Muscle of leg (tissue), 16 donors: ENCODE measurements around the gene CCL16. TPM values are rescaled to one million over a fixed set of nuclear protein-coding genes. Genes with fewer than 3 reads are reported as not detected.
A peak's percentile ranks its signal among the peaks of the same experiment; 100 is the strongest.
"Not testable (repeated sequence)": the region's sequence is repeated elsewhere in the genome, so short reads cannot be mapped to it uniquely, and the experiment has no call there.

Experiments used
- DNase-seq: peaks from one replicate; pipeline ENCODE4 v3.0.0; 2013
- H3K27ac ChIP-seq: one replicate; pipeline ENCODE4 v1.5.1; 2013; ENCODE audit warnings: mild to moderate bottlenecking, low read length, control low read depth
- H3K27me3 ChIP-seq: one replicate; pipeline ENCODE4 v1.6.1; 2013; ENCODE audit warnings: low read length; ENCODE audit not compliant: control insufficient read depth, insufficient read depth
- H3K36me3 ChIP-seq: one replicate; pipeline ENCODE4 v1.6.1; 2013; ENCODE audit warnings: low read length; ENCODE audit not compliant: control insufficient read depth, insufficient read depth
- H3K4me1 ChIP-seq: one replicate; pipeline ENCODE4 v1.6.1; 2013; ENCODE audit warnings: low read length; ENCODE audit not compliant: control insufficient read depth, insufficient read depth
- H3K4me3 ChIP-seq: one replicate; pipeline ENCODE4 v1.5.1; 2013; ENCODE audit warnings: low read length, control low read depth
- H3K9me3 ChIP-seq: replicated peaks from 2 replicates; pipeline ENCODE4 v1.6.1; 2013; ENCODE audit warnings: low read depth, low read length; ENCODE audit not compliant: control insufficient read depth
- WGBS: methylation state at CpG from one replicate; pipeline ENCODE4 v1.1.5; 2013; ENCODE audit warnings: missing lambda C conversion rate; ENCODE audit not compliant: insufficient coverage; 5-methylcytosine and 5-hydroxymethylcytosine counted together
- long read RNA-seq, 11 donors: transcript quantifications; one replicate each; lab custom pipeline, GENCODE V29; 2026
- polyA plus RNA-seq, 8 donors: library from polyadenylated mRNA; unstranded; fragments of 120-200 nt; gene quantifications; one replicate each; pipeline versions ENCODE4 v1.2.1 to v1.2.3, GENCODE V29; 2013; ENCODE audit warnings: inconsistent platforms in 1 of 8, low replicate concordance in 1 of 8; ENCODE audit not compliant: insufficient read length in 8 of 8, insufficient read depth in 1 of 8
- total RNA-seq: library from RNA; stranded (reverse); fragments of 120-200 nt; gene quantifications from one replicate; pipeline ENCODE4 v1.2.4, GENCODE V29; 2013

CCL16 gene, protein sequence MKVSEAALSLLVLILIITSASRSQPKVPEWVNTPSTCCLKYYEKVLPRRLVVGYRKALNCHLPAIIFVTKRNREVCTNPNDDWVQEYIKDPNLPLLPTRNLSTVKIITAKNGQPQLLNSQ
- total RNA-seq (0.22 TPM), polyA plus RNA-seq (under 1 TPM; 0.11 to 0.53 (median 0.18) TPM)
- long read RNA-seq, donor 1: 0 reads
- long read RNA-seq, donor 2: 0 reads
- long read RNA-seq, donor 3: 0 reads
- long read RNA-seq, donor 4: 0 reads
- long read RNA-seq, donor 5: 0 reads
- long read RNA-seq, donor 6: 0 reads
- long read RNA-seq, donor 7: 0 reads
- long read RNA-seq, donor 8: 0 reads
- long read RNA-seq, donor 9: 0 reads
- long read RNA-seq, donor 10: 0 reads
- long read RNA-seq, donor 11: 0 reads

DNA sequence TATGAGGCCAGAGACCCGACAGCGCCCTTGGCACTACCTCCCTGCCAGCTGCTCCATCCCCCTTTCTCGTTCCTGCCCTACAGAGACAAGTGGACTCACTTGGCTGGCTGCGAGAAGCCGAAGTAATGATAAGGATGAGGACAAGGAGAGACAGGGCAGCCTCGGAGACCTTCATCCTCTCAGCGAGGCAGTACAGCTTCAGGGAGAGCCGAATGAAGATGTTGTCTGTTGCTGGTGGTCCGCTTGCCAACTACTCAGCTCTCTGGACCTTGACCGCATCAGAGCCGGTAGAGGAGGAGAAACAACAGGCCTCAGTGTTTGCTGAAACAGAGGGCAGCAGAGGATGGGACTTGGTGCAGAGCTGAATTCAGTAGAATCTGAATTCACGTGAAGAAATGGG, at the start of gene CCL16:
Gene CCL16, minus strand, starts transcription at position 252 of the 400 bp plus-strand sequence. Its CDS starts 77 bp downstream, at position 175.
- WGBS: 90% methylated on average over 5 of the region's 12 CpGs
- no peak within 1 kb of the TSS for H3K4me3 ChIP-seq

DNA sequence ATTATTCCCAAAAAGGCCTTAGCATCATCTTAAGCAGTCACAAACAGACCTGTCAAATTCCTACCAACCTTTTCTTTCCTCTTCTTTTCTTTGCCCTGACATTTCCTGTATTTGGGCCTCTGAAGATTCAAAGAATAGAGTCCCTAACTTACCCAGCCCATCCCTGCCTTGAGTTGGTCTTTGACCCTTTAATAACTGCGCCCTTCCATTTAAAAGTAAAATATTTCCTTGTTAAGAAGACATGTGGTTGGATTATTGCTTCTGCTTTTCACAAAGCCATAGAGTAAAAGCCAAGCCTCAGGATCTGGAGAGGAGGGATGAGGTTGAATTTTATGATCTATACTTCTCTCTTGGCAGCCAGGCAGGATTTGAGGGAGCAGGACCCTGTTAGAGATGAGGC, 49.7 kb upstream of the CCL16 start:
- no peak overlapping the region for H3K4me3 ChIP-seq
- H3K36me3 ChIP-seq: no peaks in the 10 kb centered on the region
- WGBS: no CpG with 5 or more reads among the region's 1 CpG
- no peak overlapping the region for H3K27ac ChIP-seq
- H3K4me1 ChIP-seq: no peaks in the 10 kb centered on the region
- DNase-seq: no peak
- H3K27me3 ChIP-seq: no peaks in the 10 kb centered on the region
- no peaks in the 10 kb centered on the region for H3K9me3 ChIP-seq

More for the DNA sequence above, at the start of gene CCL16:
- Histone ChIP-seq H3K36me3 (no peaks in the 10 kb centered on the region), H3K9me3 (no peaks in the 10 kb centered on the region), H3K27ac (no peak within 1 kb of the TSS), H3K4me1 (no peaks in the 10 kb centered on the region), H3K27me3 (no peaks in the 10 kb centered on the region)
- DNase-seq: no peak

DNA sequence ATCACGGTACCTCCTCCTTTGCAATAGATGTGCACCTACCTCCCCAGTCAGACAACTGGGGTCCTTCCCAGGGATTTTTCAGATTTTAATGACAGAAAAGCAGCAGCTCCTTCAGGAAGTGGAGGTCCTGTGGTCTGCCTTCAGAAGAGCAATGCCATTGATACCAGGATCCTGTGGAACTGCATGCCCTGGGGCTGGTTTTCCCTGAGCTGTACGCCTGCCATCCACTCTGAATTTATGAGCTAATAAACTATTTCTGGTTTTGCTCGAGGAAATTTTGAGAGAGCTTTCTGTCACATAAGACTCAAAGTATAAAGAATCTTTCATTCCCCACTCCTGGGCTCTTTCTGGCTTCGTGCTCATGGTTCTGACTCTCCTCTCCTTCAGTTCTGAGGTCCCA, 46.5 kb upstream of the CCL16 start:
- Histone ChIP-seq H3K4me1 (no peaks in the 10 kb centered on the region), H3K36me3 (no peaks in the 10 kb centered on the region), H3K4me3 (no peak overlapping the region), H3K27me3 (no peaks in the 10 kb centered on the region), H3K9me3 (no peaks in the 10 kb centered on the region), H3K27ac (no peak overlapping the region)
- 33% methylated on average over 2 of the region's 4 CpGs for WGBS
- no peak for DNase-seq

DNA sequence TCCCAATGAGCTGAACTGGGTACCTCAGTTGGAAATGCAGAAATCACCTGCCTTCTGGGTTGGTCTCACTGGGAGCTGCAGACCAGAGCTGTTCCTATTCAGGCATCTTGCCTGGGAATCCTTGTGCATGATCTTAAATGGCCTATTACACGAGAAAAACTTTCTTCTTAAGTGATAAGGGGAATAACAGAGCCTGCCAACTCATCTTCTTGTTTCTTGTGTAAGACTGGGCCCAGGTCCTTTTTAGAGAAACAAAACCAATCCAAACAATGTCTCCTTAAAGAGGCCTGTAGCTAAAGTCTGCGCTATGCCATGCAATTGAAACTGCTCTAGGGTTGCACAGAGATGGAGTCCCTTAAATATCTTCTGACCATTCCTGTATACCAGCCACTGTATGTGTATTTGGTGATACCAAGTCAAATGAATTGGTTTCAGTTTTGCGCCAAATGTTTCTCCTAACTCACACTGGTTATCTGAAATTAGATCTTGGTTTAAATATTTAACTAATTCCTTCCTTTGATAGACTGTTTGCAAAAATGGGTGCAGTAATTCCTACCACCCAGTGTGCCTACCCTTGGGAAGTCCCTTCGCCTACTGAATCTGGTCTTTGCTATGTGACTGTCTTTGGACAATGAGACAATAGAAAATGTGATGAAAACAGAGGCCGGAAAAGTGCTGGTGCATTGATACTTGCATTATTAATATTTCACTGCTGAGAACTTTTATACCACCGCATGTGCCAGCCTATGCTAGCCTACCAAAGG, 43.0 kb upstream of the CCL16 start:
- whole genome bisulfite sequencing: 60% methylated on average over 1 of the region's 6 CpGs
- H3K36me3 ChIP-seq: no peaks in the 10 kb centered on the region
- H3K27me3 ChIP-seq: no peaks in the 10 kb centered on the region

DNA sequence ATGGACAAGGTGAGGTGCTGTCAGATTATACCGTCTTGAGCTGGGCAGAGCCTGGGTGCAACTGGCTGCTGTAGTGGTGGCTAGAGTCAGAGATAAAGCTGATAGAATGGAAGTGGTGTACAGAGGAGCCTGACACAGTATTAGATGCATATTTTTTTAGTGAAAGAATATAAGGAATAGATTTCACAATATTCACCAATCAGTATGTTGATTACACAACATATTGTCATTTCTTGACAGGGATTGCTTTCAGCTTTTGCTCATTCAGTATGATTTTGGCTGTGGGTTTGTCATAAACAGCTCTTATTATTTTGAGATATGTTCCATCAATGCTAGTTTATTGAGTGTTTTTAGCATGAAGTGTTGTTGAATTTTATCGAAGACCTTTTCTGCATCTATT, 38.1 kb upstream of the CCL16 start:
- Histone ChIP-seq H3K36me3 (no peaks in the 10 kb centered on the region), H3K4me3 (no peak overlapping the region), H3K27me3 (no peaks in the 10 kb centered on the region), H3K9me3 (no peaks in the 10 kb centered on the region), H3K27ac (no peak overlapping the region), H3K4me1 (no peaks in the 10 kb centered on the region)
- WGBS: 78% methylated on average over 1 of the region's 2 CpGs
- DNase-seq: no peak

More for the DNA sequence above, 43.0 kb upstream of the CCL16 start:
- Histone ChIP-seq H3K27ac (no peak overlapping the region), H3K4me1 (no peaks in the 10 kb centered on the region), H3K4me3 (no peak overlapping the region), H3K9me3 (no peaks in the 10 kb centered on the region)
- DNase-seq: no peak

DNA sequence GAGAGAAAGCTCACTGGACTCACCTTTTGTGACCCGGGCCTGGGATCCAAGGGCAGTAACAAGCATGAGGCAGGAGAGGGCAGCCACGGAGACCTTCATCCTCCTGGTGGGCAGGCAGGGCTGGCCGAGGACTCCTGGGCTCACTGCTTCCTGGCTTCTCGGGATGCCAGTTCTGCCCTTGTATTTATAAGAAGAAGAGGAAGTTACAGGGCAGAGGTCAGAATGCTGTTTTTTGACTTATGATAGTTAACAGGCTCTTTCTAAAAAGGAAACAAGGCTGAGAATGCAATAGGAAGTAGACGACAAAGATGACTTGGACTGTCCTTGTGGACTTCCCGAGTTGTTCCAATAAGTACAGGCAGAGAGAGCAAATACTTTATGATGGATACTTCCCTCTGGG, 36.5 kb upstream of the CCL16 start, which contains the start of gene CCL23:
Gene CCL23, minus strand, starts transcription at position 174 of the 400 bp plus-strand sequence. Its CDS starts 75 bp downstream, at position 99.
- H3K36me3 ChIP-seq: no peaks in the 10 kb centered on the region
- H3K27ac ChIP-seq: no peak within 1 kb of the TSS
- H3K4me1 ChIP-seq: no peaks in the 10 kb centered on the region
- peak; percentile 52 for DNase-seq
- WGBS: 21% methylated on average over 4 of the region's 6 CpGs
- H3K27me3 ChIP-seq: no peaks in the 10 kb centered on the region
- no peak within 1 kb of the TSS for H3K4me3 ChIP-seq
- H3K9me3 ChIP-seq: no peaks in the 10 kb centered on the region

DNA sequence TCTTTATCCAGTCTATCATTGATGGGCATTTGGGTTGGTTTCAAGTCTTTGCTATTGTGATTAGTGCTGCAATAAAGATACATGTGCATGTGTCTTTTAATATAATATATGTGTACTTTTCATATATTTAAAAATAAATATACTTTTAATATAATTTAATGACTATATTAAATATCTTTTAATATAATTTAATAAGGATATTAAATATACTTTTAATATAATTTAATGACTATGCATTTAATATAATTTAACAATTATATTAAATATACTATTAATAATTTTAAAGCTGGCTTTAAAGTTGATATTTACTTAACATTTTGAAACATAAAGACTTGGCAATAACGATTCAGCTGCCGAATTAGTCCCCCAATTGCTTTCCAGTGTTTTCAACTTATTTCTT, 35.3 kb upstream of the CCL16 start:
- Histone ChIP-seq H3K4me3 (no peak overlapping the region), H3K4me1 (no peaks in the 10 kb centered on the region), H3K9me3 (peaks cover 4% of the 10 kb centered on the region), H3K27ac (no peak overlapping the region), H3K27me3 (no peaks in the 10 kb centered on the region), H3K36me3 (no peaks in the 10 kb centered on the region)
- DNase-seq: no peak
- WGBS: no CpG with 5 or more reads among the region's 2 CpGs

DNA sequence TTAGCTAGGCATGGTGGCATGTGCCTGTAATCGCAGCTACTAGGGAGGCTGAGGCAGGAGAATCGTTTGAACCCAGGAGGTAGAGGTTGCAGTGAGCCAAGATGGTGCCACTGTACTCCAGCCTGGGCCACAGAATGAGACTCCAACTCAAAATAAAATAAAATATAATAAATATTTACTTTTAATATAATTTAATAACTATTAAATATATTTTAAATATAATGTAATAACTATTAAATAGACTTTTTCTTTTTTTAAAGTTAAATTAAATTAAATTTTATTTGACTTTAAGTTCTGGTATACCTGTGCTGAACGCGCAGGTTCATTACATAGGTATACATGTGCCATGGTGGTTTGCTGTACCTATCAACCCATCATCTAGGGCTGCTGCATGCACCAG, 34.6 kb upstream of the CCL16 start:
- H3K36me3 ChIP-seq, H3K4me1 ChIP-seq, H3K9me3 ChIP-seq, DNase-seq, H3K4me3 ChIP-seq, H3K27ac ChIP-seq, H3K27me3 ChIP-seq: not testable (repeated sequence)
- no CpG with 5 or more reads among the region's 4 CpGs for WGBS

DNA sequence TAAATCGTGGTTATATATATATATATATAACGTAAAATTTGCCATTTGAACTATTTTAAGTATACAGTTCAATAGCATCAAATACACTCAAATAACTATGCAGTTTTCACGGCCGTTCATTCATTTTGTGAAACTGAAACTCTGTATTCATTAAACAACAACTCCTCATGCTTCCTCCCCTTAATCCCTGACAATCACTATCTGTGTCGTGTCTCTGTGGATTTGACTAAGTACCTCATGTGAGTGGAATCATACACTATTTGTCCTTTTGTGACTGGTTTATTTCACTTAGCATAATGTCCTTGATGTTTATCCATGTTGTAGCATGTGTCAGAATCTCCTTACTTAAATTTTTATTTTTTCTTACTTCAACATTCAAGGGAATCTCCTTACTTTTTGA, 33.6 kb upstream of the CCL16 start:
- H3K36me3 ChIP-seq: no peaks in the 10 kb centered on the region
- no peaks in the 10 kb centered on the region for H3K4me1 ChIP-seq
- peaks cover 8% of the 10 kb centered on the region for H3K9me3 ChIP-seq
- no peak overlapping the region for H3K27ac ChIP-seq
- no peak for DNase-seq
- no peak overlapping the region for H3K4me3 ChIP-seq
- no peaks in the 10 kb centered on the region for H3K27me3 ChIP-seq
- WGBS: 100% methylated on average over 1 of the region's 5 CpGs

DNA sequence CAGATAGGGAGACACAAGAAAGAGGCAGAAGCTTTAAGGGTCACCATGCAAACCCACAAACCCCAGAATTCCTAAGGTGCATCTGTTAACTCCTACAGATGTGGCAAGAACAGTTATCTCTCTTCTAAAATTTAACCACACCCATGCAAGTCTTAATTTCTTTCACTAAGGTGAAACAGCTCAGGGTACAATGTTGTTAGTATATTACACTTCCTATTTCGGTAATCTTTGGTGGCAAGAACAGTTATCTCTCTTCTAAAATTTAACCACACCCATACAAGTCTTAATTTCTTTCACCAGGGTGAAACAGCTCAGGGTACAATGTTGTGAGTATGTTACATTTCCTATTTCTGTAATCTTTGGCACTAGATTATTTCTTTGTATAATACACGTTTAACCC, 29.9 kb upstream of the CCL16 start:
- H3K36me3 ChIP-seq: no peaks in the 10 kb centered on the region
- no peak overlapping the region for H3K4me3 ChIP-seq
- WGBS: no CpG with 5 or more reads among the region's 2 CpGs

More for the DNA sequence above, 29.9 kb upstream of the CCL16 start:
- no peaks in the 10 kb centered on the region for H3K27me3 ChIP-seq
- H3K4me1 ChIP-seq: no peaks in the 10 kb centered on the region
- no peak for DNase-seq
- H3K9me3 ChIP-seq: peaks cover 18% of the 10 kb centered on the region
- H3K27ac ChIP-seq: no peak overlapping the region
